Activated T-cell treated with anti-CD3 and anti-CD28 coated beads, Interleukin-2, amount 50 U/mL, for 4 hours (primary cell): ENCODE results near the gene KDM8. TPM values are rescaled to one million over a fixed set of nuclear protein-coding genes. Genes with fewer than 3 reads are reported as not detected.

Source experiments
- ATAC-seq, 2 donors: fragments of 200-7000 bp; cut with Tn5 transposase; one replicate each; pipeline ENCODE4 v1.10.0; 2021
- DNase-seq: peaks from one replicate; pipeline ENCODE4 v3.0.0-alpha.2; 2020
- H3K27me3 Mint-ChIP-seq: one replicate; pipeline ENCODE4 v1.8.0; 2021; ENCODE audit warnings: low read depth, mixed read lengths
- H3K36me3 Mint-ChIP-seq: one replicate; pipeline ENCODE4 v1.8.0; 2022; ENCODE audit warnings: mixed read lengths; ENCODE audit not compliant: insufficient read depth
- H3K4me1 Mint-ChIP-seq: one replicate; pipeline ENCODE4 v1.8.0; 2021; ENCODE audit warnings: low read depth, mixed read lengths
- H3K4me3 Mint-ChIP-seq: one replicate; pipeline ENCODE4 v1.8.0; 2021; ENCODE audit warnings: mild to moderate bottlenecking, moderate library complexity, mixed read lengths
- H3K9me3 Mint-ChIP-seq: one replicate; pipeline ENCODE4 v1.8.0; 2021; ENCODE audit warnings: mixed read lengths
- total RNA-seq, 3 donors: library from RNA; stranded (reverse); gene quantifications; one replicate each; pipeline ENCODE4 v1.2.1, GENCODE V29; 2021

Gene KDM8
- total RNA-seq, 3 donors from 2014 or later = 8.8 to 10.7 (median 8.9) TPM

DNA sequence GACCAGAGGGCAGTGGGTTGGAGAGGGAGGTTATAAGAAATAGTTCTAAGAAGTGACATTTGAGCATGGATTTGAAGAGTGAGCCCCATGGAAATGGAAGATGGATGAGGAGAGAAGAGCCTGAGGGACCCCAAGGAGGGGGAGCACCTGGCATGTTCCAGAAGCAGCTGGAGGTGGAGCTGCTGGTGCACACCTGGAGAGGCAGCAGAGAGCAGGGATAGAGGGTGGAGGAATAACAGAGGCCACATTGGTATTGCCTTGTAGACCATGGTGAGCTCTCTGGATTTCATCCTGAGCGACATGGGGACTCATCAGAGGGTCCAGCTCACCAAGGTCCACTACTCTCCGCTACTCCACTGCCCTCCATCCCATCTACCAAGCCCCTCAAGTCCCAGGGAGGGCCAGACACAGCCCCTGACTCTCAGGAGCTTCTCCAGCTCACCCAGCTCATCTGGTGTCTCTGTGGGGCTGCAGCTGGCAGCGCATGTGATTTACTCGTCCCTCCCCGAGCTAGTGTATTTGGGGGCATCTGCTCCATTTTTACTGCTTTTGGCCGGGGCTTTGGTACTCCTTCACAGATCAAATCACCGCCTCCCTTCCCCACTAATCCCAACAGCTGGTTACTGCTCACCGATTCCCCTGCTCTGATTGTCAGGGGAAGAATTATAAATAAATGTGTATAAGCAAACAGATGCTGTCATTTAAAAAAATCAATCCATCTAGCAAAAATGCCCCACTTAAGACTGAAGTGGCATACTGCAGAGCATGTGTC, 22.1 kb upstream of the KDM8 start:
- H3K4me3 Mint-ChIP-seq = no peak overlapping the region
- no peaks in the 10 kb centered on the region for H3K9me3 Mint-ChIP-seq
- ATAC-seq (no peak), DNase-seq (no peak)
- H3K4me1 Mint-ChIP-seq = peaks cover 34% of the 10 kb centered on the region
- H3K27me3 Mint-ChIP-seq = no peaks in the 10 kb centered on the region
- H3K36me3 Mint-ChIP-seq = no peaks in the 10 kb centered on the region

DNA sequence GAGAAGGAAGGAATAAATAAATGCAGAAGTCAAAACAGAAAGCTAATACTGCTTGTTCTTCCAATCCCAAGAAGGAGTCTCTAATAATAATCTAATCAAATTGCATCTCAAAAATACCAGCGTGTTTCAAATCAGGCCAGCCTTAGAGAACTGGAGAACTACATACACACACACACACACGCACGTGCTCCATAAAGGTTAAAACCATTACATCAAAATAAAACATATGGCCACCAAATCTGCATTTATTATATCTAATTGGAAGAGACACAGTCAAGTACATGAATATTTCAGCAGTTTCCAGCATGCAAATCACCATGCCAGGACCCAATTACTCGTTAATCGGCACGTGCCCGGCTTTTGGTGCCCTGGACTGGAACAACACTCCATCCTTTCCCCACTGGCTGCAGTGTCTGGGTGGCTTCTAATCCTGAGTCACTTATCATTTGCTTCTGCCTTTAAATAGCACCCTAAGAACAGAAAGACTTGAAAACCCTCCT, 20.4 kb upstream of the KDM8 start:
- ATAC-seq (no peak), DNase-seq (no peak)
- Mint-ChIP-seq H3K9me3 (no peaks in the 10 kb centered on the region), H3K4me3 (no peak overlapping the region), H3K36me3 (no peaks in the 10 kb centered on the region), H3K4me1 (peaks cover 21% of the 10 kb centered on the region), H3K27me3 (no peaks in the 10 kb centered on the region)

DNA sequence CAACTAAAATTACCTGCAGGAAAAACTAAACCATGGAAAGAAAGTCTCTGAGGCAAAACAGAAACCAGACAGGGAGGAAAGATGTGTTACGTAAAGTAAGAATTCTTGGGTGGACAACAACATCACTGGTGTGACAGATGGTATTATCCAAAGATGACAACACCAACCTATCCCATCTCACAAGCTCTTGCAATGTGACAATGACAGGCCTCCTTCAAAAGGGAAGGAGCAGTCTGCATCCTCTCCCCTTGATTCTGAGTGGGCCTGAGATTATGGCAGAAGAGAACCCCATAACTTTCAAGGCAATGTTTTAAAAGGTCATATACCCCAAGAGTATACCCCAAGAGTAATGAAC, 17.6 kb upstream of the KDM8 start:
- H3K4me3 Mint-ChIP-seq = no peak overlapping the region
- ATAC-seq (no peak), DNase-seq (no peak)
- peaks cover 2% of the 10 kb centered on the region for H3K4me1 Mint-ChIP-seq
- no peaks in the 10 kb centered on the region for H3K27me3 Mint-ChIP-seq
- no peaks in the 10 kb centered on the region for H3K36me3 Mint-ChIP-seq
- no peaks in the 10 kb centered on the region for H3K9me3 Mint-ChIP-seq

DNA sequence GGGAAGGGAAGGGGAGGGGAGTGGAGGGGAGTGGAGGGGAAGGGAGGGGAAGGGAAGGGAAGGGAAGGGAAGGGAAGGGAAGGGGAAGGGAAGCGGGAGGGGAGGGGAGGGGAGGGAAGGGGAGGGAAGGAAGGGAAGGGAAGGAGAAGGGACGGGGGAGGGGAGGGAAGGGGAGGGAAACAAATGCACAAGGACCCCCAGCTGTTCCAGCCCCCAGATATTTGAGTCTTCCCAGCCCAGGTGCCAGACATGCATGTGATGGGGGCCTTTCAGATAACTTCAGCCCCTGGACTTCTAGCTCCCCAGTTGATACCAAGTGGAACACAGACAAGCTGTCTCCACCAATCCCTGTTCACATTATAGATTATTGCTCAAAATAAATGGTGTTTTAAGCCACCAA, 14.7 kb upstream of the KDM8 start:
- ATAC-seq = no peak
- Mint-ChIP-seq H3K27me3 (no peaks in the 10 kb centered on the region), H3K36me3 (no peaks in the 10 kb centered on the region), H3K4me1 (peaks cover 7% of the 10 kb centered on the region), H3K4me3 (no peak overlapping the region), H3K9me3 (no peaks in the 10 kb centered on the region)
- DNase-seq = no peak

DNA sequence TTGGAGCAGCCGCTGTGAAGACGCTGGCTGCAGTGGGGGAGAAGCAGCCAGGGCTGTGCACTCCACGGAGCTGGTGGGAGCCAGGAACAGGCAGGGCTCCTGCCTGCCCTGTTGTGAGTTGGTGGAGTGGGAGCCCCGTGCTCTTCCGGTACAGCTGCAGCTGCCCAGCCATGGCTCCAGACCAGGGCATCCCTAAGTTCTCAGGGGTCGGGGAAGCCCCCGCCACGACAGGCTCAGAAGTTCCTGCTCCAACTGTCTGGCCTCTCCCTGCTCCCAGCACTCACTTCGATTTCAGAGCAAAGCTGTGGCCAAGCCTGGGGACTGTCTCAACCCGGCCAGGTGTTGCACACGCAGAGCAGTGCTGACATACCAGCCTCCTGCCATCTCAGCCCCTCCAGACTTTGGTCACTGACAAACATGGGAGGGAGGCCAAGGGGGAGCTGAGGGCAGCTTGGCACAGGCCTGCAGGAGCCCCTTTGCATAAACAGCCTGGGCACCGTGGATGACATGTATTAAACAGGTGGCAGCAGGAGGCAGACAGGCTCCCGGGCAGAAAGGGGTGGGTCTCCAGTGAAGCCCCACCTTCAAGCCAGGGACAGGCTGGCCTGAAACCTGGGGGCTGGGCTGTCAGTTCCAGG, 13.9 kb upstream of the KDM8 start:
- Mint-ChIP-seq H3K4me1 (peaks cover 8% of the 10 kb centered on the region), H3K4me3 (no peak overlapping the region), H3K27me3 (no peaks in the 10 kb centered on the region), H3K36me3 (no peaks in the 10 kb centered on the region), H3K9me3 (no peaks in the 10 kb centered on the region)
- ATAC-seq (no peak), DNase-seq (no peak)

DNA sequence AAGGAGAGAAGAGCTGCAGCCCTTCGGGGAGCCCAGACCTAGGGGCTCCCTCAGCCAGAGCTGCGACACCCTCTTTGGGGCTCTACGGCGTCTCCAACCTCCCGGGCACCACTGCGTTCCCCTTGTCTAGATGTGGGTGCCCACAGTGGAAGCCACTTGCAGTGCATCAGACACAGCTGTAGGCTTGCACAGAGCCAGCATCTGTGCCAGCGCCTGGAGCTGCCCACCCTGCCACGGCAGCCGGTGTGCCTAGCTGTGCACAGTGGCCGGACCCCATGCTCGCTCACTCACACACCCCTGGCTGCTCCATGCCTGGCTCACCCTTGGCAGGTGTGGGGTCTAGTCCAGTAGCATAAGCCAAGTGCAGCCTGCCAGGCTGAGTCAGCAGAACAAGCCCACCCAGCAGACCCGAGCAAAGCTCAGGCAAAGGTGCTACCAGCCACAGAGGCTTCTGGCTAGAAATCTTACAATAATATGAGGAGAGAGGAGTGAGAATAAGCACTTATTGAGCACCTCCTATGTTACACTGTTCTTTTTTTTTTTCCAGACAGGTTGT, 12.9 kb upstream of the KDM8 start:
- Mint-ChIP-seq H3K36me3 (peaks cover 1% of the 10 kb centered on the region), H3K4me1 (peaks cover 18% of the 10 kb centered on the region), H3K27me3 (no peaks in the 10 kb centered on the region), H3K4me3 (no peak overlapping the region), H3K9me3 (no peaks in the 10 kb centered on the region)
- no peak for ATAC-seq
- no peak for DNase-seq

GRCh38 chr16:27191352-27191924, 11.9 kb upstream of the KDM8 start:
- Mint-ChIP-seq H3K27me3 (no peaks in the 10 kb centered on the region), H3K4me3 (no peak overlapping the region), H3K4me1 (peaks cover 26% of the 10 kb centered on the region), H3K9me3 (no peaks in the 10 kb centered on the region), H3K36me3 (peaks cover 1% of the 10 kb centered on the region)
- ATAC-seq = no peak
- no peak for DNase-seq

- no peaks in the 10 kb centered on the region for H3K27me3 Mint-ChIP-seq
- H3K4me3 Mint-ChIP-seq = no peak overlapping the region
- H3K36me3 Mint-ChIP-seq = peaks cover 1% of the 10 kb centered on the region
- DNase-seq (no peak), ATAC-seq (no peak)
- no peaks in the 10 kb centered on the region for H3K9me3 Mint-ChIP-seq
- peaks cover 43% of the 10 kb centered on the region for H3K4me1 Mint-ChIP-seq
These were observed 9.9 kb upstream of the KDM8 start for GRCh38 chr16:27193300-27193990.

- H3K9me3 Mint-ChIP-seq = no peaks in the 10 kb centered on the region
- H3K27me3 Mint-ChIP-seq = no peaks in the 10 kb centered on the region
- H3K4me3 Mint-ChIP-seq = no peak overlapping the region
- DNase-seq = no peak
- peaks cover 59% of the 10 kb centered on the region for H3K4me1 Mint-ChIP-seq
- H3K36me3 Mint-ChIP-seq = peaks cover 1% of the 10 kb centered on the region
- no peak for ATAC-seq
These were observed 8.1 kb upstream of the KDM8 start for GRCh38 chr16:27195076-27195741.

- Mint-ChIP-seq H3K4me1 (peaks cover 68% of the 10 kb centered on the region), H3K36me3 (peaks cover 1% of the 10 kb centered on the region), H3K9me3 (no peaks in the 10 kb centered on the region), H3K4me3 (no peak overlapping the region), H3K27me3 (no peaks in the 10 kb centered on the region)
- peak; percentile 73 to 81 for ATAC-seq
- peak; percentile 39 for DNase-seq
These were observed 7.3 kb upstream of the KDM8 start for GRCh38 chr16:27195941-27196595.

DNA sequence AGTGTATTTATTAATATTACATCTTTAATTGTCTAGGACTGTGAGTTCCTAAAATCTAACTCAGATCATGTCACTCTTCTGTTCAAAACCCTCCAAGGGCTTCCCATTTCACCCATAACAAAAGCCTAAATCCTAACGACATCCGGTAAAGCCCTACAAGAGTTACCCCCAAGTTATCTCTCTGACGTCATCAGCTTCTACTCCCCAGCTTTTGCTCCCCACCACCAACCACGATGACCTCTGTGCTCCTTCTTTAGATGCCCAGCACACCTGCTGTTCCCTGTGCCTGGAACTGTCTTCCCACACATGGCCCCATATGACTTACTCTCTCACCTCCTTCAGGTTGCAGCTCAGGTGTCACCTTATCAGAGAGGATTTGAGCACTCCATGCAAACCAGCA, 6.3 kb upstream of the KDM8 start:
- H3K4me1 Mint-ChIP-seq = peaks cover 73% of the 10 kb centered on the region
- ATAC-seq (no peak), DNase-seq (no peak)
- H3K9me3 Mint-ChIP-seq = no peaks in the 10 kb centered on the region
- no peaks in the 10 kb centered on the region for H3K27me3 Mint-ChIP-seq
- no peak overlapping the region for H3K4me3 Mint-ChIP-seq
- peaks cover 1% of the 10 kb centered on the region for H3K36me3 Mint-ChIP-seq

- DNase-seq = no peak
- H3K4me3 Mint-ChIP-seq = no peak overlapping the region
- no peak for ATAC-seq
These were observed 4.7 kb upstream of the KDM8 start for GRCh38 chr16:27198451-27199234.

GRCh38 chr16:27199235-27199586, 4.1 kb upstream of the KDM8 start:
- H3K27me3 Mint-ChIP-seq = no peaks in the 10 kb centered on the region
- ATAC-seq (no peak), DNase-seq (no peak)
- H3K36me3 Mint-ChIP-seq = peaks cover 1% of the 10 kb centered on the region
- peaks cover 84% of the 10 kb centered on the region for H3K4me1 Mint-ChIP-seq
- H3K9me3 Mint-ChIP-seq = no peaks in the 10 kb centered on the region
- H3K4me3 Mint-ChIP-seq = no peak overlapping the region

More at GRCh38 chr16:27198451-27199234, 4.7 kb upstream of the KDM8 start:
- H3K4me1 Mint-ChIP-seq = peaks cover 81% of the 10 kb centered on the region
- no peaks in the 10 kb centered on the region for H3K9me3 Mint-ChIP-seq
- H3K27me3 Mint-ChIP-seq = no peaks in the 10 kb centered on the region
- peaks cover 1% of the 10 kb centered on the region for H3K36me3 Mint-ChIP-seq
